GM18868 (cell line): ENCODE results near the gene GPR18.
"Not testable (repeated sequence)": the region's sequence is repeated elsewhere in the genome, so short reads cannot be mapped to it uniquely, and the experiment has no call there.

Source experiments
- ATAC-seq: cut with Tn5 transposase; IDR thresholded peaks from one replicate; pipeline ENCODE4 v1.9.1; 2021; ENCODE audit warnings: mild to moderate bottlenecking, moderate library complexity; ENCODE audit not compliant: unreplicated experiment

The GPR18 gene

GRCh38 chr13:99268822-99269221 is 10.6 kb upstream of the GPR18 start:
- no peak for ATAC-seq

GRCh38 chr13:99267927-99268326 is 9.7 kb upstream of the GPR18 start:
- ATAC-seq: no peak

GRCh38 chr13:99266827-99267226 is 8.6 kb upstream of the GPR18 start:
- no peak for ATAC-seq

DNA sequence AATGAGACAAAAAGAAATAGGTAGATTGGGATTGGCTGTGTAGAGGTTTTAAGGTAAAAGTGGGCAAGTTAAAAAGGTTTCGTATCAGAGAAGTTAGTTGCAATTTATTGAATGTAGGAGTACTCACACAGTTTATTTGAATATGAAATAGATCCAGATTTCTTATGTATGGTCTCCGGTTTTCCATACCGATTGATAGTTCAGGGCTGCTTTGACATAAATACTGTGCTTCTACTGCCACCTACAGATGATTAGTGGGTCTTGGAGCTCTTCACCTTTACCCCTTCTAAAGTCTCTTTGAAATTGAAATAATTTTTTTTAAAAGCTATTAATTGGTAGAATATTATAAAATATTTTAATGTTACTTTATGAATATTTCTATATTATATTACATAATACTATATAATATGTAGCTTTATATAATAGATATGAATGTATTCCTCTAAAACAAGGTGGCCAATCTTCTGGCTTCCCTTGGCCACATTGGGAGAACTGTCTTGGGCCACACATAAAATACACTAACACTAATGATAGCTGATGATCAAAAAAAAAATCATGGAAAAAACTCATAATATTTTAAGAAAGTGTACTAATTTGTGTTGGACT is 7.7 kb upstream of the GPR18 start:
- no peak for ATAC-seq

DNA sequence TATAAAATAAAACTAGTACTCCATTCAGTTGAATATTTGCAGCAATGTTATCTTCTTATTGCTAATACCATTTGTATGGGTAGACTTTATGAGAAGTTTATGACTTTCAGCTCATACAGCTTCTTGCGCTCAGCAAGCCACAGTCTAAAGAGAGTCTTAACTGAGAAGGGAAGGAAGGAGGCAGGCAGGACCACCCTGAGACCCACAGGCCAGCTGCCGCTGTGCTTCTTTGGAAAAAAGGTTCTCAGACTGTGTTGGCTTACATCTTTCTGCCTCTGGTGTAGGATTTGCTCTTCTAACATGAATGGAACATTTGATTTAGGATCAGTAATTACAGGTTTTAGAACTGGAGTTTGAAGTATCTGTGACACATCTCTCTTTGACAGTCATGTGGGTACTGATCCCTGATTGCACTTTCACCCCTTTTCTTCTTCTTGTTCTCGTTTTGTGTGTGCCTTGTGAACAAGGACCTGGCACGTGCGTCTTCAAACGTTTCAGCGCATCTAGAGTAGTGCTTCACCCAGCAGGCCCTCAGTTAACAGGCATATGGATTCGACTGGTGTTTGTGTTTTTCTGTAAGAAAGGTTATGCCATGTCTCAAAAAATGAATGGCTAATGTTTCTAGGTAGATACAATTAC is 7.1 kb upstream of the GPR18 start:
- no peak for ATAC-seq

GRCh38 chr13:99264051-99264450 is 5.9 kb upstream of the GPR18 start:
- ATAC-seq: no peak

DNA sequence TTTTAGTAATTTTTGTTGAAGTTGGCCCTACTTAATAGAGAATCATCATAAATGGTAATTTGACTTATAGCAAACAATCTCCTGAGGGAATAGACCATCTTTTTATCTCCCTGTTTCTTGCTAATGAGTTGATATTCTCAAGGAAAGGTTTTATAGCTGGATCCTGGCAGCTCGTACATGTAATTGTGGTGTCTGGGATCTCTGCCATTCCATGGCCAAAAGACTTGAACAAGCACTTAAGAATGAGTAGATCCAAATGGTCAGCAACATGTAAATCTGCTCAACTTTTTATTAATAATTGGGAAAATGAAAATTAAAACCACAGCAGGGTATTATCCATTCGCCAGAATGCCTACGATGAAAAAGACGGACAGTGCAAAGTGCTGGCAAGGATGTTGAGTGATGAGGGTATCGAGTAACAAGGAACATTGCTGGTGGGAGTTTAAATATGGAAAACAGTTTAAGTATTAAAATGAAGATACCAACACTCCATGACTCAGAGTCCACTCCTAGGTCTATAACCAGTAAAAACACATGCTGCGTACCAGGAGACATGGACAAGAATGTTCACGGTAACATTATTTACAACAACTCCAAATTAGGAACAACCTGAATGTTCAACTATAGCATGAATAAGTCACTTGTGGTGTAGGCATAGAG is 5.1 kb upstream of the GPR18 start:
- ATAC-seq: no peak

DNA sequence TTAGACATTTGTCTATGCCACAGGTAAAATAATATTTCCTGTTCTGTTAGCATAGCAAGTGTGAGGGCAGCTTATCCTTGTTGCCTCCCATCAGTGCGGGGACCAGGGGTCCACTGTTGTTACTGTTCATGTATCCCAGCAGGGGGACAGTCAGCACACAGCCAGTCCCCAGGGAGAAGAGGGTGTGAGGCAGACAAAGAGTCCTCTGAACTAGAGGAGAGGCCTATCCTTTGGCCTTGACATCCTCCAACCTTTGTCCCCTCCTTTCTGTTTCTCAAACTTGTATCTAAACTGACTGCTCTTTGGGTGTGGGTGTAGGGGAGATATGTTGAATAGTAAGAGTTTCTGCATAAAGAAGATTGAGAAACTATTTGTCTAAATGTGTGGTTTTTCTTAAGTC is 2.9 kb upstream of the GPR18 start:
- ATAC-seq: no peak

GRCh38 chr13:99260216-99260615 is 2.0 kb upstream of the GPR18 start:
- no peak for ATAC-seq

GRCh38 chr13:99258946-99259345 is 767 bp upstream of the GPR18 start:
- peak; percentile 62 for ATAC-seq

DNA sequence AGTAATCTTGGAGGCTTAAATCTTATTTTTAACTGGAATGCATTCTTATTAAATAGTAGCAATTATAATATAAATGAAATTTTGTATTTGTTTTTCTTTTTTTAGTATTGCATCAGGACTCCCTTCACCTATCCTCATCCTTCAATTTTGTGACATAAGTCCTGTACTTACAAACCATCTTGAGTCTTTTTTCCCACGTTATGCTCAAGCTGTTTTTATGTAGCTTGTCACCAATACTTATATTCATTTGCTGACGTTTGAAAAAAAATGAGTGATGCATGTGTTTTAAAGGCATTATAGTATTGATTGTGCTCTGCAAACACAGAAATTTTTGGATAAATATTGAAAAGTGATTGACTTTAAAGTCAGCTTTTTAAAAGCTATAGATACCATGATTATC is 888 bp downstream of the GPR18 start:
- no peak for ATAC-seq

DNA sequence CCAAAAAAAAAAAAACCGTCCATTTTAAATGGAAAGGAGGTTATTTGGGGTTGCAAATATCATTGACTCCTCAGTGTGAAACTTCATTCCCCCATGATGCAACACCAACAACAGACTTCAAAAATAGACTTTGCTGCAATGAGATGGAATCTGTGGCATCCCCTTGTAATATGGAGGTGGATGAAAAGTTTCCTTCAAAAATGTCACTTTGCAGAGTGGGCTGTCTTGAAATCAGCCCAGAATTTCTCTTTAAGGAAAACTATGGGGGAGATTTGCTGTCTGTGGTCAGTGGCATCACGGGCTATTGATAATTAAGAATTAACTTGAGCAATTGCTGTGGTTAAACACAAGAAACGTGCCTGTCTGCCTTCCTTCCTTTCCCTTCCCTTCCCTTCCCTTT is 1.5 kb downstream of the GPR18 start:
- no peak for ATAC-seq

GRCh38 chr13:99256283-99256682 is 1.9 kb downstream of the GPR18 start:
- ATAC-seq: peak; percentile 33

GRCh38 chr13:99255271-99255670 is 2.9 kb downstream of the GPR18 start:
- ATAC-seq: no peak

DNA sequence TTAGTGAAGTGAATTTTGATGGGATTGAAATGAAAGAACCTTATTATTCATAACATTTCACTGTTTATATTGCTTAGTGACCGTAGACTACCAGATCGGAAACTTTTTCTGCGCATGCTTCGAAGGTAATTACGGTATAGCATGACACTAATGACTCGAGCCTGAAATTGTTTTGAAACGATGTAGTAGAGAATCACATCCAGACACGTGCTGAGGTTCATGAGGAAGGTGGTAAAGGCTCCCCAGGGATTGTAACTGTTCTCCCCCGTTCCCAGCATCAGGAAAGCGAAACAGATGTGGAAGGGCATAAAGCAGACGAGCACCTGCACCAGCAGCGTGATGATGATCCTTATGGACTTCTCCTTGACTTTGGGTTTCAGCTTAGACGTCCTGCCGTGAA is 3.3 kb downstream of the GPR18 start:
- ATAC-seq: no peak

DNA sequence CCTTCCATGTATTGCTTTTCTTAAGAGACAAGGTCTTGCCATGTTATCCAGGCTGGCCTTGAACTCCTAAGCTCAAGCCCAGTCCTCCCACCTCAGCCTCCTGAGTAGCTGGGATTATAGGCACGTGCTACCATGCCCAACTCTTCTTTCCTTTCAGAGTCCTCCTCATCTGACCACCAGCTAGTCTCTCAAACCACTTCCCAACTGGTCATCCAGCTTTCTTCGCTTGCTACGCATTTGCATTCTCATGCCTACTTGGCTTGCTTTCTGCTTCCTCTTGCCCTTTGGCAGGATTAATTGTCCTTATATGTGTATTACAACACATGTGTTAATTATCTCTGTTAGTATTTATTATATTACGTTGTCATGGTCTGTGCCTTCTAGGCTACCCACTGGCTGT is 6.3 kb downstream of the GPR18 start:
- ATAC-seq: no peak

DNA sequence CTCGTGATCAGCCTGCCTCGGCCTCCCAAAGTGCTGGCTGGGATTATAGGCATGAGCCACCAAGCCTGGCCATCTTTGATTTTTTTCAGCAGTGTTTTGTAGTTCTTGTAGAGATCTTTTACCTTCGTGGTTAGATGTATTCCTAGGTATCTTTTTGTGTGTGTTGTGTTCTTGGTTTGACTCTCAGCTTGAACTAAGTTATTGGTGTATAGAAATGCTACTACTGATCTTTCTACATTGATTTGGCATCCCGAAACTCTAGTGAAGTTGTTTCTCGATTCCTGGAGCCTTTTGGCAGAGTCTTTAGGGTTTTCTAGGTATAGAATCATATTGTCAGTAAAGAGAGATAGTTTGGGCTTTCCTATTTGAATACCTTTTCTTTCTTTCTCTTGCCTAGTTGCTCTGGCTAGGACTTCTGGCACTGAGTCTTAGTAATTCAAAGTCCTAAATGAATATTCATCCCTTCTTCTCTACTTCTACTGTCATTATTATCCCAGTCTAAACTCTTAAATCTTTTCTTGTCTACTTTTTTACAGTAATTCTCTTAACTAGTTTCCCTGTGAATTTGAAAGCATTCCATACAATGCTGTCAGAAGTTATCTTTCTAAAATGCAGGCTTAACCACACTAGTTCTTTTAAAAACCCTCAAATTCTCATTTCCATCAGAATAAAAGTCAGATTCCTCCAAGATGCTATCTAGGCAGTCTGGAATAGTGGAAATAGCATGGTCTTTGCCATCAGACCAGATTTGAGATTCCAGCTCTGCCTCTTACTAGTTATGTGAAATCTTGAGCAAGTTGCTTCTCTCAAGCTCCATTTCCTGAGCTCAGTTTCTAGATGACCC is 7.0 kb downstream of the GPR18 start:
- ATAC-seq: no peak

DNA sequence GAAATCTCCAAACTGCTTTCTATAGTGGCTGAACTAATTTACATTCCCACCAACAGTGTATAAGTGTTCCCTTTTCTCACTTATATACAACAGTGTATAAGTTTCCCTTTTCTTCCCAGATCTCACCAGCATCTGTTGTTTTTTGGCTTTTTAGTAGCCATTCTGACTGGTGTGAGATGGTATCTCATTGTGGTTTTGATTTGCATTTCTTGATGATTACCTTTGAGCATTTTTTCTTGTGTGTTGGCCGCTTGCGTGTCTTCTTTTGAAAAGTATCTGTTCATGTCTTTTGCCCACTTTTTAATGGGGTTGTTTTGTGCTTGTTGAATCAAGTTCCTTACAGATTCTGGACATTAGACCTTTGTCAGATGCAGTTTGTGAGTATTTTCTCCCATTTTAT is 8.6 kb downstream of the GPR18 start:
- not testable (repeated sequence) for ATAC-seq

DNA sequence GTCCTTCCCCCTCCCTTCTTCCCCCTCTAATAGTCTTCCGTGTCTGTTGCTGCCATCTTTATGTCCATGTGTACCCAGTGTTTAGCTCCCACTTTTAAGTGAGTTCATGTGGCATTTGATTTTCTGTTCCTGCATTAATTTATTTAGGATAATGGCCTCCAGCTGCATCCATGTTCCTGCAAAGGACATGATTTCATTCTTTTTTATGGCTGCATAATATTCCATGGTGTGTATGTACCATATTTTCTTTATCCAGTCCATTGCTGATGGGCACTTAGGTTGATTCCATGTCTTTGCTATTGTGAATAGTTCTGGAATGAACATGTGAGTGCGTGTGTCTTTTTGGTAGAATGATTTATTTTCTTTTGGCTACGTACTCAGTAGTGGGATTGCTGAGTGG is 9.0 kb downstream of the GPR18 start:
- ATAC-seq: not testable (repeated sequence)

GRCh38 chr13:99246100-99246499 is 12.1 kb downstream of the GPR18 start:
- ATAC-seq: no peak

DNA sequence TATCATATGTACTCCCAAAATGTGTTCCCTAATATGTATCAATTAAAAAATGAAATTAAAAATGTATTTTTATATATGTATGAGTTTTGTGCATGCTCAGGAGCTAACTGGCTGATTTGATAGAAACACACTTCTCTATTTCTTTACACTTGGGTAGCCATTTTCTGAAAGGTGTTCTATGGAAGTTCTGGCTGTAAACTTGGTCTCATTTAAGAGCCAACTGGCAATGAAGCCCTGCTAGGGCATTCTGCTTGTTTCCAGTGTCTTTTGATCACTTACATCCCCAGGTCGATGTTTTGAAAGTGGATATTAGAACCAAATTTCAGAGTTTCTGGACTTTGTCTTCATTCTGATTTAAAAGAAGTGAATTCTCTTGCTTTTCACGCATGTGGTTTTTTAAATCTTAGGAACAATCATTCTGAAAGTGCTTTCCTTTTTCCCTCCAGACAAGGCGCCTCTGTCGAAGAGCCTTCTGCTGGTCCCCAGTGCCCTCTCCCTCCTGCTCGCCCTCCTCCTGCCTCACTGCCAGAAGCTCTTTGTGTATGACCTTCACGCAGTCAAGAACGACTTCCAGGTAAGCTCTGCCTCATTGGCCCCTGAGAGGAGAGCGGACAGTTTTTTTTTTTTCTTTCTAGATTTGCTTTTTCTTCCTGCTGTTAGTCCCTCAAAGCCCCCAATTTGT is 20.1 kb downstream of the GPR18 start:
- peak; percentile 86 for ATAC-seq
